ENCODE results near the gene NCKAP5.

GRCh38 chr2:133062931-133063665 is 505.2 kb downstream of the NCKAP5 start:
- TF ChIP-seq, protein P1, sequence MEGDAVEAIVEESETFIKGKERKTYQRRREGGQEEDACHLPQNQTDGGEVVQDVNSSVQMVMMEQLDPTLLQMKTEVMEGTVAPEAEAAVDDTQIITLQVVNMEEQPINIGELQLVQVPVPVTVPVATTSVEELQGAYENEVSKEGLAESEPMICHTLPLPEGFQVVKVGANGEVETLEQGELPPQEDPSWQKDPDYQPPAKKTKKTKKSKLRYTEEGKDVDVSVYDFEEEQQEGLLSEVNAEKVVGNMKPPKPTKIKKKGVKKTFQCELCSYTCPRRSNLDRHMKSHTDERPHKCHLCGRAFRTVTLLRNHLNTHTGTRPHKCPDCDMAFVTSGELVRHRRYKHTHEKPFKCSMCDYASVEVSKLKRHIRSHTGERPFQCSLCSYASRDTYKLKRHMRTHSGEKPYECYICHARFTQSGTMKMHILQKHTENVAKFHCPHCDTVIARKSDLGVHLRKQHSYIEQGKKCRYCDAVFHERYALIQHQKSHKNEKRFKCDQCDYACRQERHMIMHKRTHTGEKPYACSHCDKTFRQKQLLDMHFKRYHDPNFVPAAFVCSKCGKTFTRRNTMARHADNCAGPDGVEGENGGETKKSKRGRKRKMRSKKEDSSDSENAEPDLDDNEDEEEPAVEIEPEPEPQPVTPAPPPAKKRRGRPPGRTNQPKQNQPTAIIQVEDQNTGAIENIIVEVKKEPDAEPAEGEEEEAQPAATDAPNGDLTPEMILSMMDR (IDR thresholded peaks at IDR 0.05; ENCODE audit: low read depth, low read length) = no peak
- TF ChIP-seq POLR2A (IDR thresholded peaks at IDR 0.05; ENCODE audit: extremely low read depth, insufficient read length) = no peak

All from NB4 (cell line).